DMS114 treated with DMSO at 0.1 percent for 48 hours (cell line): ENCODE data around the gene PAX7.

Experiments
- DNase-seq: peaks from one replicate; lab custom pipeline; 2025; ENCODE audit not compliant: unreplicated experiment; lab: John Stamatoyannopoulos, UW

PAX7 gene

GRCh38 chr1:18789246-18789645 lies 158.6 kb downstream of the PAX7 start:
- no peak for DNase-seq

- no peak for DNase-seq
Observed at GRCh38 chr1:18792747-18793146, 162.1 kb downstream of the PAX7 start.

GRCh38 chr1:18793164-18793563 lies 162.5 kb downstream of the PAX7 start:
- DNase-seq = no peak

- no peak for DNase-seq
Observed at GRCh38 chr1:18794051-18794450, 163.4 kb downstream of the PAX7 start.

GRCh38 chr1:18794561-18794960 lies 163.9 kb downstream of the PAX7 start:
- DNase-seq = no peak

- DNase-seq = no peak
Observed at GRCh38 chr1:18795002-18795689, 164.5 kb downstream of the PAX7 start.

- no peak for DNase-seq
Observed at GRCh38 chr1:18796950-18797349, 166.3 kb downstream of the PAX7 start.
